Colonic mucosa (tissue), 4 donors: ENCODE data around the gene SRSF6. TPM values are rescaled to one million over a fixed set of nuclear protein-coding genes. Genes with fewer than 3 reads are reported as not detected.
A peak's percentile ranks its signal among the peaks of the same experiment; 100 is the strongest.
"Not testable (repeated sequence)": the region's sequence is repeated elsewhere in the genome, so short reads cannot be mapped to it uniquely, and the experiment has no call there.

Experiments used
- DNase-seq: peaks from one replicate; pipeline ENCODE4 v3.0.0-alpha.2; 2020
- H3K27ac ChIP-seq: fragments of 200-600 bp; one replicate; pipeline ENCODE4 v1.8.0; 2021
- H3K27me3 ChIP-seq: fragments of 200-600 bp; one replicate; pipeline ENCODE4 v1.8.0; 2021
- H3K36me3 ChIP-seq: fragments of 200-600 bp; one replicate; pipeline ENCODE4 v1.8.0; 2021
- H3K4me1 ChIP-seq: fragments of 200-600 bp; one replicate; pipeline ENCODE4 v1.8.0; 2021; ENCODE audit warnings: mild to moderate bottlenecking
- H3K4me3 ChIP-seq: fragments of 200-600 bp; one replicate; pipeline ENCODE4 v1.8.0; 2021
- H3K9ac ChIP-seq, 2 donors: one replicate each; pipeline ENCODE4 v1.7.0; 2013; ENCODE audit warnings: control low read depth in 2 of 2, low read depth in 2 of 2, low read length in 2 of 2
- H3K9me3 ChIP-seq: fragments of 200-600 bp; one replicate; pipeline ENCODE4 v1.8.0; 2021
- CTCF ChIP-seq: fragments of 200-600 bp; IDR thresholded peaks from one replicate; pipeline ENCODE4 v1.8.0; 2022; ENCODE audit warnings: antibody characterized with exemption, mild to moderate bottlenecking
- intact Hi-C: fragments of 100-400 bp; cut with DNase I; formaldehyde crosslinking; loops from one replicate; pipeline ENCODE4 v1.14.1; 2022
- total RNA-seq, 2 donors: library from RNA; stranded (reverse); fragmentation: NEBNext Ultra II Directional in 1 of 2; extraction: Animal tissue kit (Norgen Biotek cat#: 25700) in 1 of 2; gene quantifications; one replicate each; pipeline ENCODE4 v1.2.1, GENCODE V29; 2021
- donor health status: healthy.
- donor health status: DM: no; HTN: no; CAD: no.
- donor health status: DM: no; HTN: no; CAD: no.

Gene SRSF6
- total RNA-seq, 2 donors from 2014 or later: 101 to 147 TPM

DNA sequence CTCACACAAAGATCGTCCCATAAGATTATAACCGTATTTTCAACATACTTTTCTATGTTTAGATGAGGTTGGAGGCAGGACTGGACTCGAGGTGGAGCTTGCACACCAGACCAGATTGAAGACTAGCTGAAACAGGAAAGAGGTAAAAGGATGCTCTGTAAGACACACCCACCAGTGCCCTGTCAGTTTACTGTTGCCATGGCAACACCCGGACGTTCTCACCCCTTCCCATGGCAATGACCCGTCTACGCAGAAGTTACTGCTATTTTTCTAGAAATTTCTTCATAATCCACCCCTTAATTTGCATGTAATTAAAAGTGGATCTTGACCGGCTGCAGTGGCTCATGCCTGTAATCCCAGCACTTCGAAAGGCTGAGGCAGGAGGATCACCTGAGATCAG lies 13.6 kb upstream of the SRSF6 start:
- no peak for DNase-seq
- Histone ChIP-seq H3K4me1 (no peaks in the 10 kb centered on the region), H3K27ac (no peak overlapping the region), H3K9ac (no peak overlapping the region), H3K9me3 (no peaks in the 10 kb centered on the region), H3K27me3 (no peaks in the 10 kb centered on the region), H3K36me3 (no peaks in the 10 kb centered on the region), H3K4me3 (no peak overlapping the region)
- no peak for TF ChIP-seq CTCF
- intact Hi-C loops: loop anchor here (10.0 kb wide), 1 partner anchor 651 kb away; no protein-coding TSS in a partner anchor

- no peak overlapping the region for H3K9ac ChIP-seq
- no peak for TF ChIP-seq CTCF
- H3K27me3 ChIP-seq: no peaks in the 10 kb centered on the region
- no peaks in the 10 kb centered on the region for H3K4me1 ChIP-seq
- no peak overlapping the region for H3K4me3 ChIP-seq
- H3K9me3 ChIP-seq: no peaks in the 10 kb centered on the region
- no peak overlapping the region for H3K27ac ChIP-seq
- intact Hi-C loops: loop anchor here (10.0 kb wide), 1 partner anchor 648 kb away; no protein-coding TSS in a partner anchor
- no peak for DNase-seq
- H3K36me3 ChIP-seq: no peaks in the 10 kb centered on the region
Measured at GRCh38 chr20:43446361-43446879, 11.3 kb upstream of the SRSF6 start.

- H3K27ac ChIP-seq, H3K9ac ChIP-seq, H3K4me1 ChIP-seq, DNase-seq, H3K9me3 ChIP-seq, H3K4me3 ChIP-seq, H3K36me3 ChIP-seq, H3K27me3 ChIP-seq: not testable (repeated sequence)
- intact Hi-C loops: loop anchor here (10.0 kb wide), 1 partner anchor 646 kb away; no protein-coding TSS in a partner anchor
Measured at GRCh38 chr20:43448431-43448747, 9.3 kb upstream of the SRSF6 start.

DNA sequence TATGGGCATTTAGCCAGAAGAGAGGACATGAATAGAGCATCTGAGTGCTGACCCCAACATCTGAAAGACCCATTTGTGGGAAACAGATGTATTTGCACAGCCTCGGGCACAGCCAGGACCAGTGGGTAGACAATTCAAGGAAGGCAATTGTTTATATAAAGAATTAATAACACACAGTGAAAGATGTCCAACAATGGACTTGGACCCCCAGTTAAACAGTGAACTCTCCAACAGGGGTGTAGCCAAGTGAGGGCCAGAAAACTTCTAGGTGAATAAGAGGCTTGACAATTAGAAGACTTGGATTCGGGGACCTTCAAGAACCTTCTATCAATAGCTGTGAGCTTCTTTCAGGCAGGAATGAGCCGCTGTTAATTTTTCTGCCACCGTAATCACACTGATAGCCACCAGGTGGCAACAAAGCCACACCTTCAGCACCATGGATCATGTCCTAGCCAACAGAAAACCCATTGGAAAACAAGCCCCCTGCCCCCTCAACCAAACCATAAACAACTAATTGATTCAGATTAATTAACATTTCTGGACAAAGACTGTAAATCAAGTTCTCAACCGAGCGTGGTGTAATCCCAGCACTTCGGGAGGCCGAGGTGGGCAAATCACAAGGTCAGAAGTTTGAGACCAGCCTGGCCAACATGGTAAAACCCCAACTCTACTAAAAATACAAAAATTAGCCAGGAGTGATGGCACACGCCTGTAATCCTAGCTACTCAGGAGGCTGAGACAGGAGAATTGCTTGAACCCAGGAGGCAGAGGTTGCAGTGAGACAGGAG lies 8.8 kb upstream of the SRSF6 start:
- H3K36me3 ChIP-seq: no peaks in the 10 kb centered on the region

GRCh38 chr20:43450841-43451799 lies 6.6 kb upstream of the SRSF6 start:
- TF ChIP-seq CTCF: no peak
- Histone ChIP-seq H3K9ac (no peak overlapping the region), H3K4me3 (no peak overlapping the region), H3K27me3 (no peaks in the 10 kb centered on the region), H3K9me3 (no peaks in the 10 kb centered on the region), H3K4me1 (no peaks in the 10 kb centered on the region), H3K36me3 (no peaks in the 10 kb centered on the region), H3K27ac (no peak overlapping the region)
- intact Hi-C loops: loop anchor here (10.0 kb wide), 1 partner anchor 214 kb away; the partner anchor contains the start of gene MYBL2
- no peak for DNase-seq

More for the DNA sequence above, 8.8 kb upstream of the SRSF6 start:
- no peak overlapping the region for H3K27ac ChIP-seq
- intact Hi-C loops: loop anchor here (10.0 kb wide), 1 partner anchor 646 kb away; no protein-coding TSS in a partner anchor
- no peak overlapping the region for H3K4me3 ChIP-seq
- H3K27me3 ChIP-seq: no peaks in the 10 kb centered on the region
- no peak overlapping the region for H3K9ac ChIP-seq
- peak; percentile 63 for TF ChIP-seq CTCF
- DNase-seq: peak; percentile 30
- no peaks in the 10 kb centered on the region for H3K9me3 ChIP-seq
- no peaks in the 10 kb centered on the region for H3K4me1 ChIP-seq
